ENCODE results near the gene FRMD3. TPM values are rescaled to one million over a fixed set of nuclear protein-coding genes. Genes with fewer than 3 reads are reported as not detected.

FRMD3 gene
- total RNA-seq, 1 donor from 2014 or later = 10.1 TPM

- no peak for DNase-seq
These were observed 207.7 kb downstream of the FRMD3 start for GRCh38 chr9:83330207-83331196.

DNA sequence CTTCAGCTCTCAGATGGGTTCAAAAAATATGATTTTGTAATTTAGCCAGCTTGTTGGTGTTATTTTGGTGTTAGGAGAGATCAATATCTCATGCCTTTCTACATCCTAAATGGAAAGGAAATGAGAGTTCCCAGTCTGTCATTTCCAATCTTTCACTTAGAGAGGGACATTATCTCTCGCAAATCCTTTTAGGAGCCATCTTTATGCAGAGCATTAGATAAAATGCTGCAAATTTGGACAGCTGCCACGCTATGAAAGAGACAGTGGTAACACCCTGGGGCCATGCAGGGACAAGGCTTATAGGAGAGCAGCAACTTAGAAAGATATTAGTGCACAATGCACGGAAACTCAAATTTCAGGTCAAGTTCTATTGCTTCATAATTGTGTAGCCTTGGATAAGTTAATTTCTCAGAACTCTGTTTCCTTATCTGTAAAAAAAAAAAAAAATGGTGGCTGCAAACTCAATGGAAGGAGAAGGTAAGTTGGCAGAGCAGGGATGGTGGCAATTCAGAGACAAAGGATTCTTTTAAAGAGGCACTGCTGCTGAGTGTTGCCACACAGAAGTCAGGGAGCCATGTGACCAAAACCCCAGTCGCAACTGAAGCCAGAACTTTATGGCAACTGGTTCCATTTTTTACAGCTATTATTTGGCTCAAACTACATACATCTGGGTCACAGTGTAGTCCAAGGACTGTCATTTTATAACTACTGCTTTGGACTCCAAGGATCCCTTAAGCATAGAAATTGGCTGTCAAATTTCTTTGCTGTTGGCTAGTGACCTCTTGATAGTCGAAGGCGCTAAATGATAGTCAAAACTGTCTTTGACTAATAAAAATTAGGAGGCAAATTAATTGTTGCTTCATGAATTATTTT is 210.2 kb downstream of the FRMD3 start:
- no peak for DNase-seq

GRCh38 chr9:83327323-83327722 is 210.9 kb downstream of the FRMD3 start:
- no peak for DNase-seq

DNA sequence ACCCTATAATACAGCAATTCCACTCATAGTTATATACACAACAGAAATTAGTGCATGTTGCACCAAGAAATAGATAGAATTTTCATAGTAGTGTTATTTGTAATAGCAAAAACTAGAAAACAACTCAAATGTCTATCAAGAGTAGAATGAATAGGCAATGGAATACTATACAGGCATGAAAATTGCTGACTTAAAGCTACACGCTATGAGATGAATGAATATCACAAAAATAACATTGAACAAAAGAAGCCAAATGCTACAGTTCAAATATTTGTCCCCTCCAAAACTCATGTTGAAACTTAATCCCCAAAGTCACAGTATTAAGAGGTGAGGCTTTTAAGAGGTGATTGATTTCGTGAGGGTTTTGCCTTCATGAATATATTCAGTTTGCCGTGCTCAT is 215.1 kb downstream of the FRMD3 start:
- no peak for DNase-seq

GRCh38 chr9:83322438-83322837 is 215.8 kb downstream of the FRMD3 start:
- no peak for DNase-seq

GRCh38 chr9:83317244-83317643 is 221.0 kb downstream of the FRMD3 start:
- DNase-seq = no peak

- DNase-seq = no peak
These were observed 222.6 kb downstream of the FRMD3 start for GRCh38 chr9:83315649-83316048.

DNA sequence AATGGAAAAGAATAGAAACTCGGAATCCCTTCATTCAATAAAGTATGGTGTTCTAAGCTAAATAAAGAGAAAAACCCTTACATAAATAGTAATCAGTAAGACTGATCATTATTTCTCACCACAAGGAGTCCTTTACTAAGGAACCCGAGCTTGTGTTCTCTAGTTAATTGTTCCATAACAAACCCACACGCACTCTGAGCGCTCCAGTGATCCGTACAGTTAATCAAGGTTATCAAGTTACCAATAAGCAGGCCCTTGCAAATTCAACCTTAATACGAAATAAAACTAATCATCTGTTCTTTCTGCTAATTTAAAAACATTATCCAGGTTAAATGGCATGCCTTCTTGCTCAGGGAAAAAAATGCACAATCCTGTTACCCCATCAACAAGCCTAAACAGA is 224.4 kb downstream of the FRMD3 start:
- no peak for DNase-seq

DNA sequence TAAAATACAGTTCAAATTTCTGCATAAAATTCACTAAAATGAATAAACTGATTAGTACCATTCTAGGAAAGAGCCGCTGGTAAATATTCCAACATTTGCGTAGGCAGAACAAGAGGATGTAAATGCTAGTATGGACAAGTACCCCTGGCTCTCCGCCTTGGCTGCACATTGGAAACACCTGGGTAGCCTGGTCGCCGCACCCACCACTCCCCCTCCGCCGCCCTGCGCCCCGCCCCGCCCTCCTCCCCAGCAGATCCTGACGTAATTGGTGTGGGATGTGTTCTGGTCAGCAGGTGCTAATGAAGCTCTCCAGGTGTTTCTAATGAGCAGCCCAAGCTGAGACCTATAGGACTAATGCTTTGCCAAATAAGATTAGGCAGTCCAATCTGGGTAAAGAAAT is 225.7 kb downstream of the FRMD3 start:
- no peak for DNase-seq

GRCh38 chr9:83307066-83307724 is 231.0 kb downstream of the FRMD3 start:
- DNase-seq = peak; percentile 90

DNA sequence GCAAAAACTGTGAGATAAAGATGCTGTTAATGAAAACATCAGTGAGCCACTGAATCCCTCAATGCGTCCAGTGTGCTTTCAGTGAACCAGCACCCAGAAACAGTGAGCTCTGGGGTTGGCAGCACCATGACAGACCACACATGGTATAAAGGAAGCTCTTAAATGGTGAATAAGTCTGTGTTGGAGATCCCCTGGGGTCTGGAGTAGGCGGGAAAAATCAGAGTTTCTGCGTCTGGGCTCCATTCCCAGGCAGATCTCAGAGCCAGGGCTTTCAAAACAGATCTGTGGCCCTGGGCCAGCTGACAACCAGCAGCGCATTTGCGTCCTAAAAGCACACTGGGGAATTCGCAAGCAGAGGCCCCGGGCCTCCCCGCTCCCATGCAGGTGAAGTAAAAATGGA is 233.5 kb downstream of the FRMD3 start:
- peak; percentile 93 for DNase-seq

DNA sequence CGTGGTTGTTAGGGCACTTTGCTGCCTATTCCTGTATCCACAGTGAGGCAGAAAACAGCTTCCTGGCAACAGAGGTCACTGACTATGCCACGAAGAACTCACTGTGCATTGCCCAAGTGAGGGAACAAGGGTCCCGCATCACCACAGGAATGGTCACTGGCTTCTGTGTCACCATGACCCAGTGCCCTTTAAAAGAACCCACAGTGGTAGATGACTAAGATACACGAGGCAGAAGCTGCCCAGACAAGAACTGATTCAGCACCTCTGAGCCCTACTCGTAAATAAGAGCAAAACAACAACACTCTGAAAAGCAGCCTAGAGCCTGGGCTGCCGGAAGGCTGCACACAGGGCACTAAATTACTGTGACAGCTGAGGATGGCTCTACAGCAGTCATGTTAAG is 238.6 kb downstream of the FRMD3 start:
- DNase-seq = no peak

DNA sequence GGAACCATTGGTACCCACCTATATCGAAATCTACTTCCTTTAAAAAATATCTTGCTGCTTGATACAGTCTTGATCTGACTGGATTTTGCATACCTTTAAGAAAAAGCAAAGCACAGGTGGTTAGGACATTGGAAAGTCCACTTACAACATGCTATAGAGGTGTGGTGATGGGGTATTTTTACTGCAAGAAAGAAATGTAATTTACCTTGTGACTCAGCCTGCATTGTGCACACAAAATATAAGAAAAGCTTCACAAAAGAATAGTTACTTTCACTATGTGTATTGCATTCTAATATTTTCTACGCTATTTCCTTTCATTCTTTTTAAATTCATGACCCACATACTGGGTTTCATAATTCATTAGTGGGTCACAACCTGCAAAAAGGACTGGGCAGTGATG is 239.1 kb downstream of the FRMD3 start:
- DNase-seq = no peak

GRCh38 chr9:83296123-83296522 is 242.1 kb downstream of the FRMD3 start:
- DNase-seq = no peak

DNA sequence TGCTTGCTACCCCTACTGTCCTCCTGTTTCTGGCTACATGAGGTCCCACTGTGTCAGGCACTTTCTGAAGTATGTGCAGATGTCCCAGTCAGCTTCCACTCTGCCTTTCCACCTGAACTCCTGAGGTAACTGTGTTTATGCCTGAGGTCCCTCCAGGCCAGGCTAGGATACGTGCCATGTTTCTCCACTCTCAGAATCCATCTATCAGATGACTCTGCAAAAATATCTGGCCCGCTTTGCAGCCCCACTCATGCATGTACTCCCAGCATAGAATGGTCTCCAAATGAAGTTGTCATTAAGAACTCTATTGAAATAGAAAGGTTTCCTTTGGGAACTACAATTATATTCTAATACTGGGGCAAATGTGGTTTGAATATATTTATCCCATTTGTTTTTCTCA is 243.4 kb downstream of the FRMD3 start:
- no peak for DNase-seq

DNA sequence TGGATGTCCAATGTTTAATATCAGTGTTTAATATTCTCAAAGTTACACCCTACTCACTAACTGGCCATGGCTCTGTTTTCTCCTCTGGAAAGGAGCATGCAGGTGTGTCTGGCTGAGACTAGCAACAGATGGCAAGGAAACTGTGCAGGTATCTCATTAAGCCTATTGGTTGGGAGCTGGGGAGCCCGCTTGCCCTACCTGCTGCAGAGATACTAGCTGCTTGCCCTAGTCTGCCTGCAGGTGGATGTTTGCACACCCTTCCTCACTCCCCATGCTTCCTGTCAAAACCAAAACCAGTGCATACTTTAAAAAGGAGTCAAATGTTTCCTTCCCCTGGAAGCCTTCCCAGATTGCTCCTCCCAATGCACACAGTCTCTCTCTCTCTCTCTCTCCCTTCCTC is 247.0 kb downstream of the FRMD3 start:
- DNase-seq = no peak

DNA sequence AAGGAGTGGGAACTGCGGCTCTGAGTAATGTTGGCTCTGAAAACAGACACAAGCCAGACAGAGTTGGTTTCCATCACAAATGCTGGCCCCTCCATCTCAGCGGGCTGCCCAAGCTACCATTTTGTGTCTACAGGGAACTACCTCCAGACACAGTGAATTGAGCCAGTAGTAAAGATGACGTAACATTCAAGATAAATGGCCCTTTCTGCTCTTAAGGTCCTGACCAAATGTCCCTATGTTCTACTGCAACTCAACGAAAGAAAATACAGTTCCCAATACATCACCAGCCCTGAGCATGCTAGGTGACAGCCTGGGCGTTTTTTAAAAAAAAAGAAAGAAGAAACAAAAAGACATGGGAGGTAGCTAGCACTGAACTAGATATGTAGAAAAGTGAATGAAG is 247.5 kb downstream of the FRMD3 start:
- no peak for DNase-seq

GRCh38 chr9:83287021-83287420 is 251.2 kb downstream of the FRMD3 start:
- no peak for DNase-seq

DNA sequence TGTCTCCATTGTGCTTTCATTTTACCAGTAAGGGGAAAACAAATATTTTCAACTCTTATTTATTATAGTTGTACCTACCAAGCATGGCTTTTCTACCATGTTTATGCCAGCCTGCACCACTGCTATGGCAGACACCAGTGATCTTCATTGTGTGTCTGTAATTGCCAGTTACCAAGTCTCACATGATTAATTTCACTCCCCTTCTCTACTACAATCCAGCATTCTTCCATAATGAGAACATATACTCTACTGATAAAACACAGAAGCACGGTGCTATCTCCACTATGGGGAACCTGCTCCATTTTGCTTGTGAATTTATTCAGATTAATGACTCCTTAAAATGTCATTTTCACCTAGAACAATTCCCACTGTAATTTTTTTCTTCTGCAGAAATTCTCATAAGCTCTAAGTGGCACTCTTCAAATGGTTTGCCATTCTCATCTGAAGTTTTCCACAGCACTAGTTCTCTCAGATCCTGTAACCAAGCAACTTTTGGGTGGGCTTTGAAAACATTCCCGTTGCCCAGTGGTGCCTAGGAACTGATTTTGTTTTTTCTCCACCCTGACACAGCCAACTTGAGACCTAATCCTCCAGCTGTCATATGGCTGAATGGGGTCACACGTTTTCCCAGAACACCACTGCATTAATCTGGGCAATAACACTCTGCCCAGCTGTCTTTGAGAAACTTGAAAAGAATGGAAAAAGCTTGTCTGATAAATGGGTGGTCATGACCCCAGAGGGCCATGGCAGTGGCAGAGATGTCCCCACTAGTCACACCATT is 252.6 kb downstream of the FRMD3 start:
- DNase-seq = no peak

DNA sequence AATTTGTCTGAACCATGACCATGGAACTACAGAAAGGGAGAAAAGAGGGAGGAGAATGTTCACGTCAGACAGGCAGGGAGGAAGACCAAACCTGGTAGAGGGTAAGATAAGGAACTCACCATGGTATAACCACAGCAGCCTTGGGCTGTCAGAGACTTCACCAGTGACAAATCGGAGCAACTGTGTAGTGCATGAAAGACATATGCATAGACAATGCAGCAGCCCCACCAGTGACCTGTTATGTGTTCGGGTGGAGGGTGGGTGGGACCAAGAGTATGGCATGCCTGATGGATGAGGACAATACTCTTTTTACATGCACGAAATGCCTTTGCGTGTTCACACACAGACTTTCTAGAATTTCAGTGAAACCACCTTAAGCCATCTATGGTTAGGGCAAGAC is 253.5 kb downstream of the FRMD3 start:
- DNase-seq = no peak

DNA sequence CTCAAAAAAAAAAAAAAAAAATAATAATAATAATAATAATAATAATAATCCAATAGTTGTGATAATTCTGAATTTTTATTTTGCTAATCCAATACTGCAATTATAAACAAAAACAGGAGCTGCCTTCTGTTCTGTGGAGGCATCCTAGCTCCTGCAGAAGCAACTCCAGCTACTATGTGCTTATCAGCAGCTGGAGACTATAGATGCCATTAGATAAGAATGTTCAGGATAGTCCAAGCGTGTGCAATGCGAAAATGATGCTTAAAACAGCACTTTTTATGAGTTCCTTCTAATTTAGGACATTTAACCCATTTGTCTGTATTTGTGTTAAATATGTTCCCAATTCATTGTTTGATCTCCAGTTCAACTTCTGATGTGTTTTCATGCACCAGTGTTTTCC is 254.7 kb downstream of the FRMD3 start:
- no peak for DNase-seq
